ENCODE data around the gene KLHL26.

- TF ChIP-seq CTCF (IDR thresholded peaks at IDR 0.05) (no peak), POLR2A (IDR thresholded peaks at IDR 0.05) (no peak)
These were observed 26.1 kb upstream of the KLHL26 start for GRCh38 chr19:18610556-18611326.
